Nephron (organoid): ENCODE measurements around the gene SEMA5B.

Experiments used
- H3K27ac Mint-ChIP-seq, 3 experiments: 2 replicates each; pipeline ENCODE4 v1.8.0; 2020; ENCODE audit warnings: mixed read lengths in 3 of 3, mild to moderate bottlenecking in 2 of 3, moderate library complexity in 1 of 3
- H3K27me3 Mint-ChIP-seq: 2 replicates; pipeline ENCODE4 v1.8.0; 2021; ENCODE audit warnings: low read depth, mild to moderate bottlenecking, moderate library complexity, mixed read lengths
- H3K36me3 Mint-ChIP-seq: 2 replicates; pipeline ENCODE4 v1.8.0; 2020; ENCODE audit warnings: low read depth, mixed read lengths
- H3K4me1 Mint-ChIP-seq: 2 replicates; pipeline ENCODE4 v1.8.0; 2020; ENCODE audit warnings: mixed read lengths
- H3K4me3 Mint-ChIP-seq, 3 experiments: 2 replicates each; pipeline ENCODE4 v1.8.0; 2020; ENCODE audit warnings: mild to moderate bottlenecking in 3 of 3, mixed read lengths in 3 of 3, moderate library complexity in 2 of 3
- H3K9me3 Mint-ChIP-seq: 2 replicates; pipeline ENCODE4 v1.8.0; 2020; ENCODE audit warnings: mixed read lengths
- CTCF ChIP-seq, 3 experiments: fragments of 200-600 bp; sonication (generic); IDR thresholded peaks; one replicate each; pipeline ENCODE4 v1.5.0; 2021; ENCODE audit warnings: antibody characterized with exemption in 3 of 3; ENCODE audit not compliant: unreplicated experiment in 3 of 3

The SEMA5B gene

GRCh38 chr3:122996038-122996580 lies 31.5 kb downstream of the SEMA5B start:
- peak overlapping the region; percentile 6 to 65 (median 47) for H3K27ac Mint-ChIP-seq
- H3K27me3 Mint-ChIP-seq, result peaks cover 31% of the 10 kb centered on the region
- H3K9me3 Mint-ChIP-seq, result no peaks in the 10 kb centered on the region
- H3K4me1 Mint-ChIP-seq, result peaks cover 73% of the 10 kb centered on the region
- no peak overlapping the region for H3K4me3 Mint-ChIP-seq
- TF ChIP-seq CTCF (IDR thresholded peaks at IDR 0.05; ENCODE audit: unreplicated experiment in 3 of 3), result no peak
- no peaks in the 10 kb centered on the region for H3K36me3 Mint-ChIP-seq

GRCh38 chr3:122994954-122995353 lies 32.6 kb downstream of the SEMA5B start:
- no peak for TF ChIP-seq CTCF (IDR thresholded peaks at IDR 0.05; ENCODE audit: unreplicated experiment in 3 of 3)
- no peaks in the 10 kb centered on the region for H3K36me3 Mint-ChIP-seq

GRCh38 chr3:122993124-122993978 lies 34.2 kb downstream of the SEMA5B start:
- Mint-ChIP-seq H3K27me3 (peaks cover 27% of the 10 kb centered on the region), H3K4me3 (peak overlapping the region in 1 of 3 experiments; percentile 32), H3K27ac (peak overlapping the region in 2 of 3 experiments; percentile 34 to 58), H3K36me3 (no peaks in the 10 kb centered on the region), H3K9me3 (no peaks in the 10 kb centered on the region), H3K4me1 (peaks cover 82% of the 10 kb centered on the region)
- TF ChIP-seq CTCF (IDR thresholded peaks at IDR 0.05; ENCODE audit: unreplicated experiment in 3 of 3), result no peak

More at GRCh38 chr3:122994954-122995353, 32.6 kb downstream of the SEMA5B start:
- Mint-ChIP-seq H3K27ac (peak overlapping the region in 1 of 3 experiments; percentile 58), H3K9me3 (no peaks in the 10 kb centered on the region), H3K27me3 (peaks cover 30% of the 10 kb centered on the region), H3K4me1 (peaks cover 75% of the 10 kb centered on the region), H3K4me3 (no peak overlapping the region)

- Mint-ChIP-seq H3K9me3 (no peaks in the 10 kb centered on the region), H3K27me3 (peaks cover 28% of the 10 kb centered on the region), H3K36me3 (no peaks in the 10 kb centered on the region), H3K4me1 (peaks cover 85% of the 10 kb centered on the region), H3K4me3 (peak overlapping the region in 1 of 3 experiments; percentile 29), H3K27ac (peak overlapping the region in 1 of 3 experiments; percentile 76)
- no peak for TF ChIP-seq CTCF (IDR thresholded peaks at IDR 0.05; ENCODE audit: unreplicated experiment in 3 of 3)
Observed at GRCh38 chr3:122992676-122993075, 34.9 kb downstream of the SEMA5B start.

- no peak overlapping the region for H3K4me3 Mint-ChIP-seq
- no peak for TF ChIP-seq CTCF (IDR thresholded peaks at IDR 0.05; ENCODE audit: unreplicated experiment in 3 of 3)
- H3K9me3 Mint-ChIP-seq, result no peaks in the 10 kb centered on the region
- no peaks in the 10 kb centered on the region for H3K36me3 Mint-ChIP-seq
- H3K27ac Mint-ChIP-seq, result no peak overlapping the region
- H3K27me3 Mint-ChIP-seq, result peaks cover 27% of the 10 kb centered on the region
- peaks cover 84% of the 10 kb centered on the region for H3K4me1 Mint-ChIP-seq
Observed at GRCh38 chr3:122992133-122992532, 35.4 kb downstream of the SEMA5B start.
